Activated T-helper 9 cell treated with anti-CD3 and anti-CD28 coated beads, Interleukin-2, amount 50 U/mL, for 16 hours (primary cell): ENCODE results near the gene CCP110.
A peak's percentile ranks its signal among the peaks of the same experiment; 100 is the strongest.

Experiments used
- DNase-seq: peaks from one replicate; pipeline ENCODE4 v3.0.0-alpha.2; 2020; ENCODE audit warnings: low read depth

CCP110 gene

GRCh38 chr16:19548144-19548543, 24.4 kb downstream of the CCP110 start:
- DNase-seq: no peak

- DNase-seq: no peak
Observed at GRCh38 chr16:19549673-19550072, 25.9 kb downstream of the CCP110 start.

GRCh38 chr16:19555186-19555937, 31.6 kb downstream of the CCP110 start, which contains the start of gene VPS35L:
VPS35L (plus strand) TSS chr16:19555703; CDS start chr16:19555730, 27 bp downstream.
- peak; percentile 92 for DNase-seq

GRCh38 chr16:19555938-19556771, 32.4 kb downstream of the CCP110 start:
- DNase-seq: no peak

- no peak for DNase-seq
Observed at GRCh38 chr16:19559242-19559910, 35.6 kb downstream of the CCP110 start.

GRCh38 chr16:19560078-19560477, 36.3 kb downstream of the CCP110 start:
- no peak for DNase-seq

GRCh38 chr16:19563377-19563776, 39.6 kb downstream of the CCP110 start:
- no peak for DNase-seq

GRCh38 chr16:19566362-19566761, 42.6 kb downstream of the CCP110 start:
- no peak for DNase-seq

- DNase-seq: no peak
Observed at GRCh38 chr16:19567560-19567959, 43.8 kb downstream of the CCP110 start.

GRCh38 chr16:19573997-19574396, 50.3 kb downstream of the CCP110 start:
- DNase-seq: no peak

GRCh38 chr16:19574615-19575014, 50.9 kb downstream of the CCP110 start:
- no peak for DNase-seq

- DNase-seq: no peak
Observed at GRCh38 chr16:19578378-19578971, 54.7 kb downstream of the CCP110 start.

- DNase-seq: no peak
Observed at GRCh38 chr16:19582050-19582831, 58.5 kb downstream of the CCP110 start.

- DNase-seq: no peak
Observed at GRCh38 chr16:19583665-19584300, 60.0 kb downstream of the CCP110 start.

- DNase-seq: no peak
Observed at GRCh38 chr16:19588661-19589060, 64.9 kb downstream of the CCP110 start.

GRCh38 chr16:19589106-19589505, 65.4 kb downstream of the CCP110 start:
- no peak for DNase-seq

- no peak for DNase-seq
Observed at GRCh38 chr16:19589771-19590302, 66.1 kb downstream of the CCP110 start.

- DNase-seq: no peak
Observed at GRCh38 chr16:19595043-19595767, 71.5 kb downstream of the CCP110 start.

GRCh38 chr16:19598805-19599510, 75.2 kb downstream of the CCP110 start:
- DNase-seq: no peak
